ENCODE results near the gene BTBD6.

Gene BTBD6

DNA sequence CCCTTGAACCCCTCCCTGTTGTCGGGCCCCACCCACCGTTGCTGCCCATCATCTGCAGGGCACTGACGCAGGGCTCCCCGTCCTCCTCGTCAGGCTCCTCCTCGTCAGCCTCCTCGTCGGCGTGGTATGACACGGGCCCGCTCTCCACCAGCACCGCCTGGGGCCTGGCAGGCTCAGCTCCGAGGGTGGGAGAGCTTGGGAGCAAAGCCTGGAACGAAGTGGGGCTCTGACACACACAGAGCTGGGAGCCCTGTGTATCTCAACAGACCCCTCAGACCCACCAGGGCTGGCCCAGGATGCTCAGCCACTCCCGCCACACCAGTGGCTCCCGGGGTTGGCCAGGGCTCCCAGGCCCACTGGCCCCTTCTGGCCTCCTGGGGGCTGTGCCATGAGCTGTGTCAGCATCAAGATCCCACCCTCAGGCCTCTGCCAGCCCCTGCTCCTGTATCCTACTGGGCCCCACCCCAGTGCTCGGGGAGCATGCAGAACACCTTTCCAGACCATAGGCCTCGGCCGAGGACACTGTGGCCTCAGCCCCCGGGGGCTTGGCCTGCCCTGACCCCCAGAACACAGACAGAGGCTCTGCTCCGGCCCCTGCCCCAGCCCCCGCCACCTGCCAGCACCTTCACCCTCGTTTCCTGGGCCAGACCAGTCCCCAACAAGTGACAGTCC is 37.1 kb upstream of the BTBD6 start:
- H3K4me3 ChIP-seq (ENCODE audit: low read length), result no peak overlapping the region
- TF ChIP-seq CTCF (conservative IDR thresholded peaks at IDR 0.05; ENCODE audit: low read length), result no peak
- no peak for DNase-seq (ENCODE audit: low read depth)

GRCh38 chr14:105211758-105212089 is 36.6 kb upstream of the BTBD6 start:
- no peak for TF ChIP-seq CTCF (conservative IDR thresholded peaks at IDR 0.05; ENCODE audit: low read length)
- H3K4me3 ChIP-seq (ENCODE audit: low read length), result no peak overlapping the region
- no peak for DNase-seq (ENCODE audit: low read depth)

GRCh38 chr14:105212541-105213300 is 35.6 kb upstream of the BTBD6 start:
- H3K4me3 ChIP-seq (ENCODE audit: low read length), result no peak overlapping the region
- TF ChIP-seq CTCF (conservative IDR thresholded peaks at IDR 0.05; ENCODE audit: low read length), result no peak
- no peak for DNase-seq (ENCODE audit: low read depth)

DNA sequence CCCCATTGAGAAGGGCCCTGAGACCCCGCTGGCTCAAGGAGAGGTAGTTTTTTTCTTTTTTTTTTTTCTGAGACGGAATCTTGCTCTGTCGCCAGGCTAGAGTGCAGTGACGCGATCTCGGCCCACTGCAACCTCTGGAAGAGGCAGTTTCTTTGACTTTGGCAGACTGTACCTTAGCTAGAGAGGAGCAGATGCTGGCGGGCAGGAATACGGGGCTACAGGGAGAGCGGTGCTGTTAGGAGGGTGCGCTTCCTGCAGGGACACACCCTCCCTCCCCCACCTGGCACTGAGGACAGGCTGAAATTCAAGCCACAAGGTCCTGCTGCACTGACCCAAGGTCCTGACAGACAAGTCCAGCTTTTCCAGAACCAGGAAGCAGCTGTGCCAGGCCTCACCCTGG is 35.0 kb upstream of the BTBD6 start:
- no peak overlapping the region for H3K4me3 ChIP-seq (ENCODE audit: low read length)
- no peak for TF ChIP-seq CTCF (conservative IDR thresholded peaks at IDR 0.05; ENCODE audit: low read length)
- DNase-seq (ENCODE audit: low read depth), result no peak

DNA sequence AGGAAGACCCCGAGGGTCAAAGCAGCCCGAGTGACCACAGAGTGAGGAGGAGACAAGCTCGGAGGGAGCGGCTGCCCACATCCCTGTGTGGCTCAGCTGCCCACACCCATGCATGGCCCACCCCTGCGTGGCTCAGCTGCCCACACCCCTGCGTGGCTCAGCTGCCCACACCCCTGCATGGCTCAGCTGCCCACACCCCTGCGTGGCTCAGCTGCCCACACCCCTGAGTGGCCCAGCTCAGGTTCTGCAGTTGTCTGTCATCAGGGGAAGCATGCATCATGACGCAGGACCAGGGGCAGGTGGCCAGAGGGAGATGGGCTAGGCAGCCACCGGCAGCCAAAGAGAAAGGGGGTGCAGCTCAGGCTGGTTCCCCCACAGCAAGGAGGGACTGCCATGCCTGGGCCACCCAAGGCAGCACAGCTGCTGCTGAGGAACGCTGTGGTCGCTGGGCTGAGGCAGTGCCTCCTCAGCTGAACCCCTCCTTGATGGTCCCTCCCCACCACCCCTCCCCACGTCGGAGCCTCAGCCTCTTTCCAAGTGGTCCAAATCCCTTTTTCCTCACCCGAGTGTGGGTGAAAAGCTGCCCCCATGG is 33.9 kb upstream of the BTBD6 start:
- H3K4me3 ChIP-seq (ENCODE audit: low read length), result no peak overlapping the region

DNA sequence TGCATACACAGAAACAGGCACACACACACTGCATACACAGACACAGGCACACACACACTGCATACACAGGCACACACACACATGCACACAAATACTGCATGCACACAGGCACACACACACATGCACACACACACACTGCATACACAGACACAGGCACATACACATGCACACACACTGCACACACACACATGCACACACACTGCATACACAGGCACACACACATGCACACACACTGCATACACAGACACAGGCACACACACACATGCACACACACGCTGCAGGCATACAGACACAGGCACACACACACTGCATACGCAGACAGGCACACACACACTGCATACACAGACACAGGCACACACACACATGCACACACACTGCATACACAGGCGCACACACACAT is 32.7 kb upstream of the BTBD6 start:
- TF ChIP-seq CTCF (conservative IDR thresholded peaks at IDR 0.05; ENCODE audit: low read length), result no peak
- no peak overlapping the region for H3K4me3 ChIP-seq (ENCODE audit: low read length)
- no peak for DNase-seq (ENCODE audit: low read depth)

More for the DNA sequence above, 33.9 kb upstream of the BTBD6 start:
- TF ChIP-seq CTCF (conservative IDR thresholded peaks at IDR 0.05; ENCODE audit: low read length), result no peak
- no peak for DNase-seq (ENCODE audit: low read depth)

Measured in AG10803 (cell line).